Mucosa of gallbladder (tissue), 1 donor: ENCODE data around the gene SAMD3. TPM values are rescaled to one million over a fixed set of nuclear protein-coding genes. Genes with fewer than 3 reads are reported as not detected.
"Not testable (repeated sequence)": the region's sequence is repeated elsewhere in the genome, so short reads cannot be mapped to it uniquely, and the experiment has no call there.

Experiments
- DNase-seq: peaks from one replicate; pipeline ENCODE4 v3.0.0-alpha.2; 2020; ENCODE audit warnings: low spot score
- total RNA-seq: library from RNA; stranded (reverse); gene quantifications from one replicate; pipeline ENCODE4 v1.2.1, GENCODE V29; 2021
- donor health status: DM: no; HTN: no; CAD: no.

Gene SAMD3
- total RNA-seq, 1 donor from 2014 or later, result 2.2 TPM

GRCh38 chr6:130173377-130174004 is 49.3 kb downstream of the SAMD3 start:
- DNase-seq, result not testable (repeated sequence)

- DNase-seq, result not testable (repeated sequence)
These were observed 52.6 kb downstream of the SAMD3 start for GRCh38 chr6:130170160-130170559.

GRCh38 chr6:130167655-130168054 is 55.1 kb downstream of the SAMD3 start:
- no peak for DNase-seq

GRCh38 chr6:130164251-130164650 is 58.5 kb downstream of the SAMD3 start:
- no peak for DNase-seq

- DNase-seq, result no peak
These were observed 59.5 kb downstream of the SAMD3 start for GRCh38 chr6:130163266-130163665.

- no peak for DNase-seq
These were observed 60.3 kb downstream of the SAMD3 start for GRCh38 chr6:130162421-130162820.

- no peak for DNase-seq
These were observed 60.9 kb downstream of the SAMD3 start for GRCh38 chr6:130161683-130162404.

- DNase-seq, result no peak
These were observed 62.8 kb downstream of the SAMD3 start for GRCh38 chr6:130159956-130160355.

- no peak for DNase-seq
These were observed 64.2 kb downstream of the SAMD3 start for GRCh38 chr6:130158548-130158947.

- DNase-seq, result no peak
These were observed 64.7 kb downstream of the SAMD3 start for GRCh38 chr6:130158056-130158455.

GRCh38 chr6:130156908-130157307 is 65.8 kb downstream of the SAMD3 start:
- no peak for DNase-seq

GRCh38 chr6:130152908-130153510 is 69.7 kb downstream of the SAMD3 start:
- DNase-seq, result no peak

GRCh38 chr6:130150906-130151305 is 71.8 kb downstream of the SAMD3 start:
- DNase-seq, result no peak

- not testable (repeated sequence) for DNase-seq
These were observed 73.7 kb downstream of the SAMD3 start for GRCh38 chr6:130149016-130149415.

GRCh38 chr6:130148181-130148580 is 74.6 kb downstream of the SAMD3 start:
- no peak for DNase-seq

- DNase-seq, result no peak
These were observed 75.6 kb downstream of the SAMD3 start for GRCh38 chr6:130147111-130147510.

- DNase-seq, result no peak
These were observed 79.0 kb downstream of the SAMD3 start for GRCh38 chr6:130143709-130144108.

GRCh38 chr6:130140084-130140483 is 82.7 kb downstream of the SAMD3 start:
- no peak for DNase-seq

- DNase-seq, result no peak
These were observed 83.9 kb downstream of the SAMD3 start for GRCh38 chr6:130138909-130139242.

GRCh38 chr6:130138116-130138908 is 84.4 kb downstream of the SAMD3 start:
- no peak for DNase-seq

GRCh38 chr6:130136798-130137197 is 86.0 kb downstream of the SAMD3 start:
- no peak for DNase-seq

GRCh38 chr6:130134582-130134981 is 88.2 kb downstream of the SAMD3 start:
- no peak for DNase-seq
